HEK293 (cell line): ENCODE results near the gene LGALSL.
A peak's percentile ranks its signal among the peaks of the same experiment; 100 is the strongest.

Experiments used
- CTCF ChIA-PET: fragments of 350-600 bp; formaldehyde crosslinking; extraction: SDS; loops from one replicate; lab custom pipeline; 2021; ENCODE audit warnings: antibody characterized with exemption; lab: Yijun Ruan, JAX
- POLR2A ChIA-PET: fragments of 300-600 bp; formaldehyde crosslinking; extraction: SDS; loops from one replicate; lab custom pipeline; 2020; ENCODE audit warnings: antibody characterized with exemption, inconsistent platforms; lab: Yijun Ruan, JAX
- H3K27ac ChIP-seq: fragments of 200-500 bp; sonication (Bioruptor generic); 2 replicates; pipeline ENCODE4 v1.5.1; 2014; ENCODE audit warnings: low read depth, low read length, control low read depth, inconsistent platforms; ENCODE audit errors: extremely low read depth
- H3K36me3 ChIP-seq, 2 experiments: fragments of 200-500 bp in 1 of 2; sonication (Bioruptor generic) in 1 of 2; 1 replicate in 1 of 2; 2 replicates in 1 of 2; pipeline ENCODE4 v1.5.1; 2014 to 2017; ENCODE audit warnings: inconsistent platforms in 2 of 2, low read length in 2 of 2; ENCODE audit not compliant: control insufficient read depth in 2 of 2, insufficient read depth in 1 of 2
- H3K4me1 ChIP-seq: fragments of 200-500 bp; sonication (Bioruptor generic); 2 replicates; pipeline ENCODE4 v1.5.1; 2014; ENCODE audit warnings: mild to moderate bottlenecking, low read length, inconsistent platforms; ENCODE audit not compliant: control insufficient read depth, insufficient read depth
- H3K4me3 ChIP-seq: 2 replicates; pipeline ENCODE4 v1.5.1; 2011; ENCODE audit warnings: low read depth, mild to moderate bottlenecking, control low read depth, low read length, moderate library complexity
- H3K9me3 ChIP-seq: fragments of 200-500 bp; sonication (Bioruptor generic); 2 replicates; pipeline ENCODE4 v1.5.1; 2014; ENCODE audit warnings: low read depth, low read length, inconsistent platforms; ENCODE audit not compliant: control insufficient read depth, insufficient read depth
- EGR2 ChIP-seq: fragments of 450-650 bp; formaldehyde crosslinking; IDR thresholded peaks from 2 replicates; pipeline ENCODE4 v1.5.1; 2016; ENCODE audit warnings: low read depth, missing biosample characterization, missing genetic modification characterization
- HOXA7 ChIP-seq: sonication (generic); formaldehyde crosslinking; IDR thresholded peaks from 2 replicates; pipeline ENCODE4 v1.8.1; 2022; ENCODE audit warnings: missing genetic modification reagents, borderline replicate concordance
- HOXC10 ChIP-seq: sonication (generic); formaldehyde crosslinking; IDR thresholded peaks from 2 replicates; pipeline ENCODE4 v1.8.1; 2023; ENCODE audit warnings: mild to moderate bottlenecking, missing genetic modification reagents
- SCRT2 ChIP-seq: fragments of 450-650 bp; formaldehyde crosslinking; IDR thresholded peaks from 2 replicates; pipeline ENCODE4 v1.5.1; 2016; ENCODE audit warnings: missing biosample characterization, missing genetic modification characterization
- ZBTB21 ChIP-seq: fragments of 450-650 bp; formaldehyde crosslinking; IDR thresholded peaks from 2 replicates; pipeline ENCODE4 v1.5.1; 2017; ENCODE audit warnings: missing biosample characterization, missing genetic modification characterization
- ZNF121 ChIP-seq: fragments of 450-650 bp; formaldehyde crosslinking; IDR thresholded peaks from 2 replicates; pipeline ENCODE4 v1.5.1; 2016; ENCODE audit warnings: missing biosample characterization, missing genetic modification characterization
- ZNF174 ChIP-seq: fragments of 450-650 bp; formaldehyde crosslinking; IDR thresholded peaks from 2 replicates; pipeline ENCODE4 v1.5.0; 2017; ENCODE audit warnings: missing biosample characterization, mild to moderate bottlenecking, missing genetic modification characterization
- ZNF660 ChIP-seq: fragments of 450-650 bp; IDR thresholded peaks from 2 replicates; pipeline ENCODE4 v1.5.1; 2018; ENCODE audit warnings: missing biosample characterization, mild to moderate bottlenecking, missing genetic modification characterization
- ZNF843 ChIP-seq: fragments of 450-650 bp; formaldehyde crosslinking; IDR thresholded peaks from 2 replicates; pipeline ENCODE4 v1.5.1; 2016; ENCODE audit warnings: missing biosample characterization, missing genetic modification characterization
- TF ChIP-seq, protein P1 (sequence below): fragments of 450-650 bp; formaldehyde crosslinking; IDR thresholded peaks from 2 replicates; pipeline ENCODE4 v1.5.1; 2017; ENCODE audit warnings: missing biosample characterization, missing genetic modification characterization
- TF ChIP-seq, protein P2 (sequence below): fragments of 450-650 bp; formaldehyde crosslinking; IDR thresholded peaks from 2 replicates; pipeline ENCODE4 v1.5.1; 2016; ENCODE audit warnings: missing biosample characterization, missing genetic modification characterization
- TF ChIP-seq, protein P3 (sequence below): fragments of 450-650 bp; formaldehyde crosslinking; IDR thresholded peaks from 2 replicates; pipeline ENCODE4 v1.5.1; 2017; ENCODE audit warnings: missing biosample characterization, missing genetic modification characterization
- TF ChIP-seq, protein P4 (sequence below): fragments of 450-650 bp; formaldehyde crosslinking; IDR thresholded peaks from 2 replicates; pipeline ENCODE4 v1.5.1; 2017; ENCODE audit warnings: missing biosample characterization, missing genetic modification characterization

LGALSL gene

DNA sequence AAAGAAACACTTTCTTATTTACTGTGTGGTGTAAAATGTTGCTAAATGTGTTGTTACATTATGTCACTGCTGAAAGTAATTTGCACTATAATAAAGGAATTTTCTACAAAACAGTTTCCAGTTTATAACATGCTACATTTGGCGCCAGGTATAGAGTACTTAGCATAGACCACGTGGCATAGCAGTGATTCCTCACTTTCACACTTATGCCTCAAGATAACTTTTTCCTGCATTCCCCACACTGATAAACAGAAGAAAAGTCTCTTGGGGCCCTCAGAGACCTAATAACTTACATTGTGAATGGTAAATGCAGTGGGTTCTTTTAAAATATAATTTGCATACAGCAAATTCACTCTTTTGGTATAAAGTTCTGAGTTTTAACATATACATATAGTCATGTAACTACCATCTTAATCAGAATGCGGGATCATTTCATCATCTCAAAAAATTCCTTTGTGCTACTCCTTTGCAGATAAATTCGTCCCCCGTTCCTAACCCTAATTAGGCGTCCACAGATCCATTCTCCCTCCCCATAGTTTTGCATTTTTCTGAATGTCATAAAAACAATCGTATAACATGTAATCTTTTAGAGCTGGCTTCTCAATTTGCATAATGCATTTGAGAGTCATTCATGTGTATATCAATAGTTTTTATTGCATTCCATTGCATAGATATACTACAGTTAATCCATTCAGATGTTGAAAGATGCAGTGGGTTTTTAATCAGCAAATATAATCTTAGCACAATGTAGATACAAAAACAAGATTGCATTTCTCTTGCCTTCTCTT is 7.5 kb downstream of the LGALSL start:
- ChIA-PET POLR2A (interaction anchor here (0.5 to 1.5 kb wide), 2 partner anchors 9 to 288 kb away, joined by 3 to 4 read pairs; no protein-coding TSS in a partner anchor), CTCF (interaction anchor here (0.7 kb wide), 1 partner anchor 24 kb away, joined by 3 read pairs; no protein-coding TSS in a partner anchor)
- H3K36me3 ChIP-seq: peaks cover 27 to 37% of the 10 kb centered on the region in 2 experiments
- no peak for TF ChIP-seq ZBTB21 (tag by site-specific recombination)
- TF ChIP-seq HOXC10 (CRISPR knock-in tag): no peak
- no peak for TF ChIP-seq ZNF121 (tag by site-specific recombination)
- no peak for TF ChIP-seq HOXA7 (CRISPR knock-in tag)
- TF ChIP-seq, protein P1, sequence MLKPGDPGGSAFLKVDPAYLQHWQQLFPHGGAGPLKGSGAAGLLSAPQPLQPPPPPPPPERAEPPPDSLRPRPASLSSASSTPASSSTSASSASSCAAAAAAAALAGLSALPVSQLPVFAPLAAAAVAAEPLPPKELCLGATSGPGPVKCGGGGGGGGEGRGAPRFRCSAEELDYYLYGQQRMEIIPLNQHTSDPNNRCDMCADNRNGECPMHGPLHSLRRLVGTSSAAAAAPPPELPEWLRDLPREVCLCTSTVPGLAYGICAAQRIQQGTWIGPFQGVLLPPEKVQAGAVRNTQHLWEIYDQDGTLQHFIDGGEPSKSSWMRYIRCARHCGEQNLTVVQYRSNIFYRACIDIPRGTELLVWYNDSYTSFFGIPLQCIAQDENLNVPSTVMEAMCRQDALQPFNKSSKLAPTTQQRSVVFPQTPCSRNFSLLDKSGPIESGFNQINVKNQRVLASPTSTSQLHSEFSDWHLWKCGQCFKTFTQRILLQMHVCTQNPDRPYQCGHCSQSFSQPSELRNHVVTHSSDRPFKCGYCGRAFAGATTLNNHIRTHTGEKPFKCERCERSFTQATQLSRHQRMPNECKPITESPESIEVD (tag by site-specific recombination): peak; percentile 52
- TF ChIP-seq ZNF174 (tag by site-specific recombination): no peak
- TF ChIP-seq, protein P2, sequence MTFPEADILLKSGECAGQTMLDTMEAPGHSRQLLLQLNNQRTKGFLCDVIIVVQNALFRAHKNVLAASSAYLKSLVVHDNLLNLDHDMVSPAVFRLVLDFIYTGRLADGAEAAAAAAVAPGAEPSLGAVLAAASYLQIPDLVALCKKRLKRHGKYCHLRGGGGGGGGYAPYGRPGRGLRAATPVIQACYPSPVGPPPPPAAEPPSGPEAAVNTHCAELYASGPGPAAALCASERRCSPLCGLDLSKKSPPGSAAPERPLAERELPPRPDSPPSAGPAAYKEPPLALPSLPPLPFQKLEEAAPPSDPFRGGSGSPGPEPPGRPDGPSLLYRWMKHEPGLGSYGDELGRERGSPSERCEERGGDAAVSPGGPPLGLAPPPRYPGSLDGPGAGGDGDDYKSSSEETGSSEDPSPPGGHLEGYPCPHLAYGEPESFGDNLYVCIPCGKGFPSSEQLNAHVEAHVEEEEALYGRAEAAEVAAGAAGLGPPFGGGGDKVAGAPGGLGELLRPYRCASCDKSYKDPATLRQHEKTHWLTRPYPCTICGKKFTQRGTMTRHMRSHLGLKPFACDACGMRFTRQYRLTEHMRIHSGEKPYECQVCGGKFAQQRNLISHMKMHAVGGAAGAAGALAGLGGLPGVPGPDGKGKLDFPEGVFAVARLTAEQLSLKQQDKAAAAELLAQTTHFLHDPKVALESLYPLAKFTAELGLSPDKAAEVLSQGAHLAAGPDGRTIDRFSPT: no peak
- TF ChIP-seq EGR2 (tag by site-specific recombination): no peak
- no peak overlapping the region for H3K27ac ChIP-seq
- H3K4me1 ChIP-seq: no peaks in the 10 kb centered on the region
- H3K9me3 ChIP-seq: no peaks in the 10 kb centered on the region
- no peak overlapping the region for H3K4me3 ChIP-seq

DNA sequence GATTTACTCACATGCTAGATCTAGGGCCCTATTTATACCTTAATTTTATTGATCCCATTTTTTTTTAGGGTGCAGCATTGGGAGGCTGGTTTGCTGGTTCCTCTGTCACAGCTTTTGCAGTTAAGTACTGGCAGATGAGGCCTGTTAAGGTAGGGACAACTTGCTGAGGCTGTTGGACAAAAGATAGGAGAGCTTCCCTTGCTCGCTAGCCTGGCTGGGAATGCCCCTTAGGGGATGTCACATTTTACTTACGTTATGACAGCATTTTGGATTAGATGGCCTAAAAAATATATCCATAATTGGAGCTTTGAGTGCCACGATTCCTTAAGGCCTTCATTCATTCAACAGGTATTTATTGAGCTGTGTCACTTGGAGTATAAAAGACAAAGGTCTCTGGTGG is 8.2 kb downstream of the LGALSL start:
- no peaks in the 10 kb centered on the region for H3K4me1 ChIP-seq
- no peaks in the 10 kb centered on the region for H3K9me3 ChIP-seq
- no peak overlapping the region for H3K4me3 ChIP-seq
- TF ChIP-seq SCRT2 (tag by site-specific recombination) (peak; percentile 63), ZNF843 (no peak), ZNF660 (tag by site-specific recombination) (no peak)
- TF ChIP-seq, protein P3, sequence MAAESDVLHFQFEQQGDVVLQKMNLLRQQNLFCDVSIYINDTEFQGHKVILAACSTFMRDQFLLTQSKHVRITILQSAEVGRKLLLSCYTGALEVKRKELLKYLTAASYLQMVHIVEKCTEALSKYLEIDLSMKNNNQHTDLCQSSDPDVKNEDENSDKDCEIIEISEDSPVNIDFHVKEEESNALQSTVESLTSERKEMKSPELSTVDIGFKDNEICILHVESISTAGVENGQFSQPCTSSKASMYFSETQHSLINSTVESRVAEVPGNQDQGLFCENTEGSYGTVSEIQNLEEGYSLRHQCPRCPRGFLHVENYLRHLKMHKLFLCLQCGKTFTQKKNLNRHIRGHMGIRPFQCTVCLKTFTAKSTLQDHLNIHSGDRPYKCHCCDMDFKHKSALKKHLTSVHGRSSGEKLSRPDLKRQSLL (tag by site-specific recombination): no peak
- TF ChIP-seq, protein P4, sequence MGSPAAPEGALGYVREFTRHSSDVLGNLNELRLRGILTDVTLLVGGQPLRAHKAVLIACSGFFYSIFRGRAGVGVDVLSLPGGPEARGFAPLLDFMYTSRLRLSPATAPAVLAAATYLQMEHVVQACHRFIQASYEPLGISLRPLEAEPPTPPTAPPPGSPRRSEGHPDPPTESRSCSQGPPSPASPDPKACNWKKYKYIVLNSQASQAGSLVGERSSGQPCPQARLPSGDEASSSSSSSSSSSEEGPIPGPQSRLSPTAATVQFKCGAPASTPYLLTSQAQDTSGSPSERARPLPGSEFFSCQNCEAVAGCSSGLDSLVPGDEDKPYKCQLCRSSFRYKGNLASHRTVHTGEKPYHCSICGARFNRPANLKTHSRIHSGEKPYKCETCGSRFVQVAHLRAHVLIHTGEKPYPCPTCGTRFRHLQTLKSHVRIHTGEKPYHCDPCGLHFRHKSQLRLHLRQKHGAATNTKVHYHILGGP: no peak
- TF ChIP-seq, all 188 proteins: peak for 1
- Histone ChIP-seq H3K27ac (no peak overlapping the region), H3K36me3 (peaks cover 20 to 31% of the 10 kb centered on the region in 2 experiments)
- CTCF ChIA-PET: interaction anchor here (0.7 kb wide), 1 partner anchor 24 kb away, joined by 3 read pairs; no protein-coding TSS in a partner anchor
- POLR2A ChIA-PET: interaction anchor here (0.5 to 1.5 kb wide), 3 partner anchors 8 to 288 kb away, joined by 3 to 4 read pairs (median 3); no protein-coding TSS in a partner anchor
